AG04449 (cell line): ENCODE results near the gene GANAB.
"Not testable (repeated sequence)": the region's sequence is repeated elsewhere in the genome, so short reads cannot be mapped to it uniquely, and the experiment has no call there.

Experiments
- CTCF ChIA-PET: fragments of 350-600 bp; formaldehyde crosslinking; extraction: SDS; loops from one replicate; lab custom pipeline; 2021; ENCODE audit warnings: antibody characterized with exemption; lab: Yijun Ruan, JAX
- POLR2A ChIA-PET: fragments of 400-600, 350-600 bp; formaldehyde crosslinking; extraction: SDS; loops from one replicate; lab custom pipeline; 2020; ENCODE audit warnings: antibody characterized with exemption, inconsistent platforms; lab: Yijun Ruan, JAX
- DNase-seq: peaks from one replicate; pipeline ENCODE4 v3.0.0-alpha.2; 2010; ENCODE audit warnings: low read depth, low spot score
- H3K4me3 ChIP-seq: 2 replicates; pipeline ENCODE4 v1.5.1; 2011; ENCODE audit warnings: low read depth, mild to moderate bottlenecking, control low read depth, low read length
- CTCF ChIP-seq: IDR thresholded peaks from one replicate; pipeline ENCODE4 v1.5.1; 2011; ENCODE audit warnings: mild to moderate bottlenecking, moderate library complexity, low read length, control low read depth, inconsistent platforms; ENCODE audit not compliant: insufficient read depth; ENCODE audit errors: missing control alignments

Gene GANAB

GRCh38 chr11:62645946-62646824 is at the start of gene GANAB:
Gene GANAB (minus strand): TSS chr11:62646613. CDS start chr11:62646599, 14 bp downstream.
- ChIA-PET POLR2A (interaction anchor here (0.6 to 3.5 kb wide), 10 partner anchors 14 to 210 kb away, joined by 3 to 46 read pairs (median 4); partner anchors contain the start of genes B3GAT3, C11orf98, CSKMT and LRRN4CL), CTCF (interaction anchor here (1.0 to 2.7 kb wide), 6 partner anchors 11 to 251 kb away, joined by 3 to 11 read pairs (median 4); partner anchors contain the start of genes C11orf98 and CSKMT)
- TF ChIP-seq CTCF = no peak
- DNase-seq = peak; percentile 87
- peak within 1 kb of the TSS; percentile 91 for H3K4me3 ChIP-seq

GRCh38 chr11:62694455-62695167 is 48.2 kb upstream of the GANAB start:
- H3K4me3 ChIP-seq = no peak overlapping the region
- no peak for DNase-seq
- ChIA-PET POLR2A (interaction anchor here (0.6 to 1.8 kb wide), 4 partner anchors 10 to 30 kb away, joined by 3 to 6 read pairs (median 4); partner anchors contain the start of genes C11orf98, CSKMT and LBHD1), CTCF (interaction anchor here (0.6 to 10.7 kb wide), 24 partner anchors 10 to 313 kb away, joined by 3 to 152 read pairs (median 4); partner anchors contain the start of genes BSCL2, C11orf98, CSKMT and GNG3)
- peak; percentile 84 for TF ChIP-seq CTCF

GRCh38 chr11:62693624-62694023 is 47.2 kb upstream of the GANAB start:
- POLR2A ChIA-PET = interaction anchor here (0.8 to 1.8 kb wide), 3 partner anchors 11 to 29 kb away, joined by 3 to 6 read pairs (median 5); partner anchors contain the start of genes C11orf98, CSKMT and LBHD1
- H3K4me3 ChIP-seq, DNase-seq: not testable (repeated sequence)
- CTCF ChIA-PET = interaction anchor here (0.5 to 10.7 kb wide), 15 partner anchors 11 to 312 kb away, joined by 3 to 152 read pairs (median 6); partner anchors contain the start of genes BSCL2, C11orf98, CSKMT and GNG3

GRCh38 chr11:62689421-62690183 is 43.2 kb upstream of the GANAB start, which contains the start of gene LRRN4CL:
Gene LRRN4CL (minus strand): TSS chr11:62689530. CDS start chr11:62688508, 1,022 bp downstream.
- CTCF ChIA-PET = interaction anchor here (0.6 to 10.7 kb wide), 13 partner anchors 8 to 310 kb away, joined by 3 to 152 read pairs (median 6); partner anchors contain the start of genes BSCL2, GNG3, LBHD1 and TUT1
- POLR2A ChIA-PET = interaction anchor here (0.8 to 3.6 kb wide), 14 partner anchors 9 to 152 kb away, joined by 3 to 43 read pairs (median 5); partner anchors contain the start of genes B3GAT3, BSCL2, C11orf98 and CSKMT
- peak within 1 kb of the TSS; percentile 45 for H3K4me3 ChIP-seq
- no peak for DNase-seq
- TF ChIP-seq CTCF = no peak

- H3K4me3 ChIP-seq = peak overlapping the region; percentile 9; the same call in 1 of the 2 replicates
- ChIA-PET POLR2A (interaction anchor here (2.0 to 3.6 kb wide), 4 partner anchors 18 to 153 kb away, joined by 6 to 43 read pairs (median 12); partner anchors contain the start of genes BSCL2, C11orf98 and CSKMT), CTCF (interaction anchor here (1.2 to 10.7 kb wide), 7 partner anchors 7 to 295 kb away, joined by 3 to 152 read pairs (median 8); partner anchors contain the start of genes BSCL2, GNG3, LBHD1 and UBXN1)
- DNase-seq = no peak
- TF ChIP-seq CTCF = no peak
These were observed 42.1 kb upstream of the GANAB start for GRCh38 chr11:62688491-62688890.
